NCI-H2171 (cell line): ENCODE measurements around the gene LRP3.
A peak's percentile ranks its signal among the peaks of the same experiment; 100 is the strongest.
"Not testable (repeated sequence)": the region's sequence is repeated elsewhere in the genome, so short reads cannot be mapped to it uniquely, and the experiment has no call there.

Experiments used
- DNase-seq: peaks from one replicate; lab custom pipeline; 2025; lab: John Stamatoyannopoulos, UW

The LRP3 gene

GRCh38 chr19:33217881-33218280 lies 23.8 kb downstream of the LRP3 start:
- no peak for DNase-seq

DNA sequence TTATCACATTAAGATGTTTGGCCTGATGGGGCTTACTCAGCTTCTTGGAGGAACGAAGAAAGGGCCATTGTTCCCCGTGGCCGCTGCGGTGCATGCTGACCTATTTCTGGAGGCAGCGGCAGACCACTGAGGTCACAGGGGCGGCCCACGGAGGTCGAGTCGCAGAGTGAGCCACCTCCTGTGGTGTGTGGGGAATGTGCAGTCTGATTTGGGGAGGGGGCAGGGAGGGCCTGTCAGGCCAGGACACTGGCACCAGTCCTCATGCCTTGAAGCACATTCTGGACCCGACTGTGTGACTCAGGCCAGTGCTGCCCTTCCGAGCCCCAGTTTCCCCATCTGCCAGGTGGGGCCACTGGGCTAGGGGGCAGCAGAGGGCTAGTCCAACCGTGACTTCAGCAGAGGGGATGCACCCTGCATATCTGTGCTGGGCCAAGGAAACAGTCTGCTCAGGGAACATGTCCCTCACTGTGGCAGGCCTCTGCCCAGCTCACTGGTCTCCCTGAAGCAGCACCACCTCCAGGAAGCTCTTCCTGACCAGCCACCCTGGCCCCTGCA lies 25.2 kb downstream of the LRP3 start:
- DNase-seq, result no peak

GRCh38 chr19:33220115-33220514 lies 26.0 kb downstream of the LRP3 start:
- DNase-seq, result no peak

GRCh38 chr19:33220735-33221134 lies 26.6 kb downstream of the LRP3 start:
- no peak for DNase-seq

DNA sequence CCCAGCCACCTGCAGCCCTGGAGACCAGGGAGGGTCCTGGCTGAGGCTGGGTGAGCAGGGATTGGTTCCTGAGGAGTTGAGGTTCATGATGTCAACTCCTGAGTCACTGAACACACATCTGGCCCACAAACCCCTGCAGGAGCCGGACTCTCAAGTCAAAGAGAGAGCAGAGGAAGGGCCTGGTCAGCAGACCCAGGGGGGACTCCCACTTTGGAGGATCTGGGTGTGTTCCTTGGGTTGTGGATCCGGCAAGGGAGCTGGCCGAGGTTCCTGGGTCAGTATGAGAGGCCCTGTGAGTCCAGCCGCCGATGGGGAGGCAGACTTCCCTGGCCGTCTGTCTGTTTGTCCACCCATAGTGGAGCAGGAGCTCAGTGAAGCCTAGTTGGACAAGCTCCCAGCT lies 27.5 kb downstream of the LRP3 start:
- DNase-seq, result no peak

- DNase-seq, result not testable (repeated sequence)
Observed at GRCh38 chr19:33222255-33222654, 28.1 kb downstream of the LRP3 start.

DNA sequence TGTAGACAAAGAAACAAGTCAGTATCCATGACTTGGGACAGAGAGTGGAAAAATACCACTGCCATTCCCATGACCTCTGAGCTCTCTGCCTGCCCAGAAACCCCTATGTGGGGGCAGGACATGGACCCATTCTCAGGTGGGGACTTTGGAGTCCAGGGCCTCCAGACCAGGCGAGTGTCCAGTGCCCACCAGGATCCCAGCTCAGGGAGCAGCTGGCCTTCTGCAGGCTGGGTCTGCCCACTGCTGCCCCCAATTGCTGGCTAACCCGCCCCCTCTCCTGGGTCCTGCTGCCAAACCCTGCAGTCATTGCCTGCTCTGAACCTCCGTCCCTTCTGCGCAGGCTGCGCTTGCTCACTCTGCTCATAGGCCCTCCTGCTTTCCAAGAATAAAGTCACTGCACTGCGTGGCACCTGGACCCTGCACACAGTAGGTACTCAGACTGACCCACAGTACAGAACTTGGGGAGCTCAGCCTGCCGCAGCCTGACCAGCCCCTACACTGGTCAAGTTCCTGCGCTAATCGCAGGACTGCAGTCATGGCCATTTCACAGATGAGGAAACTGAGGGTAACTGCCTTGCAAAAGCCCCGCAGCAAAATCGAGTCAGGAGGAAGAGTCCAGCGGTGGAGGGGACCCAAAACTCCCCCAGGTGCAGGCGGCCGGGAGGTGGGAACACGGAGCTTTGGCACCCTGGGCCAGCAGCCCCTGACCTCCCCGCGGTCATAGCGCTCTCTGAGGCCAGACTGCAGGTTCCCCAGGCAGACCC lies 30.7 kb downstream of the LRP3 start:
- DNase-seq, result no peak

GRCh38 chr19:33225458-33225926 lies 31.4 kb downstream of the LRP3 start, which contains the start of gene SLC7A10:
TSS of gene SLC7A10 (minus strand) at chr19:33225850. CDS start at chr19:33225703, 147 bp downstream.
- no peak for DNase-seq

DNA sequence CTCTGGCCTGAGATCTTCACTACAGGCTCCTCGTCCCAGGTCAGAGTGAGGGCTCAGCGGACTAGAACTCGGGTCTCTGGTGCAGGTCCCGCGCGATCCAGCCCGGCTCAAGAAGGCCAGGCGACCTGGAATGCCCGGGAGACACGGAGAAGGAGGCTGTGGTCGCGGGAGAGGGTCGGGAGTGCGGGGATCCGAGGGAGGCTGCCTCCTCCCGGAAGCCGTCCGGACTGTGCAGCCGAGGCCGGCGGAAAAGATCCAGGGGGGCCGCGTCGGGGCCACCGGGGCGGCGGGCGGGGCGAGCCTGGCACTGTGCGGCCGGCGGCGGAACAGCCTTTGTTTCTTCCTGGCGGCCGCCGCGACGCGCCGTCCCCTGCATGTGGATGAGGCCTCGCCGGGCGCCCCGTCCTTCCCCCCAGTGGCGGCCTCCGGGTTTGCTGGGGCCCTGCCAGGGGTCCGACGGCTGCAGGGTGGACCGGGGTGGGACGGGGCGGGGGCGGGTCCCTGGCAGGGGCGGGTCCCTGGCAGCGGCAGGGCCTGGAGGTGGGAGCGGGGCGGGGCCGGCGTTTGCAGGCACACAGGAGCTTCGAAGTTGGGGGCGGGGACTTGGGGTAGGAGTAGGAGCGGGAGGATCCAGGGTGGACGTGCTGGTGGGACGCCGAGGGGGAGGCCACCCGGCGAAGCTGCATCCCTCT lies 32.6 kb downstream of the LRP3 start:
- no peak for DNase-seq

DNA sequence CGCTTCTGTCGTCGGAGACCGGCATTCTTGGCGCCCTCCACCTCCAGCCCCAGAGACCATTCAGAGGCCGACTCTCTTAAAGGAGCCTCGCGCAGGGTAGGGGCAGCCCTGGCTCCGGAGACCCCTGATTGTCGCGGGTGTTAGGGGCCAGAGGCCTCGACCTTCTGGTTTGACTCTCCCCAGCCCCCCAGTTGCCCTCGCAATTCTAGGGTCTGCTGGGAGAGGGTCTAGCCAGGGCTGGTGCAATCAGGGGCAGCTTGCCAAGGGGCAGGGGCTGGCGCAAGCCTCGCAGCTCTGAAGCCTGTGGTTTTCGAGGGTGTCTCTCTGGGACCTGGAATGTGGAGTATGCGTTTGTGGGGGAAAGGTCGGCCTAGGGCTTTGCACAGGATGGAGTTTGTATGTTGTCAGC lies 33.1 kb downstream of the LRP3 start:
- DNase-seq, result no peak

DNA sequence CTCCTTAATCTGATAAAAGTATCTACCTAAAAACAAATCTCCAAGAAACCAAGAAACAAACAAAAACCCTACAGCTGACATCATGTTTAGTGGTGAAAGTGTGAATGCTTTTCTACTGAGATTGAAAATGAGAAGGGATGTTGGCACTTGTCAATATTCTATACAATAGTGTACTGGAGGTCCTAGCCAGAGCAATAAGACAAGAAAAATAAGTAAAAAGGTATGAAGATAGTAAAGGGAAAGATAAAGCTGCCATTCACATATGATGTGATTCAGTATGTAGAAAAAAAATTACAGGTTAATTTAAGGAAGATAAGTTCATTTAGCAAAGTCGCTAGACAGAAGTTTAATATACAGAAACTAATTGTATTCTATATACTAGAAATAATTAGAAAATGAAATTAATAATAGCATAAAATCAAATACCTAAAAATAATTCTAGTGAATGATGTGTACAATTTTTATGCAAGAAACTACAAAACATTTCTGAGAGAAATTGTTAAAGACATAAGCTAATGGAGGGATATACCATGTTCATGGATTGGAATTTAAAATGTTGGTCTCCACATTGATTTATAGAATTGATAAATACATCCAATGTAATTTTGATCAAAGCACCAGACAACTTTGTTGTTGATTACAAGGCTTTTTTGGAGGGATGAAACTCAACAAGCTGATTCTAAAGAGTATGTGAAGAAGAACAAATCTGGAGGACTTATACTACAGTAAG lies 33.9 kb downstream of the LRP3 start:
- no peak for DNase-seq

- DNase-seq, result no peak
Observed at GRCh38 chr19:33229962-33230361, 35.8 kb downstream of the LRP3 start.

DNA sequence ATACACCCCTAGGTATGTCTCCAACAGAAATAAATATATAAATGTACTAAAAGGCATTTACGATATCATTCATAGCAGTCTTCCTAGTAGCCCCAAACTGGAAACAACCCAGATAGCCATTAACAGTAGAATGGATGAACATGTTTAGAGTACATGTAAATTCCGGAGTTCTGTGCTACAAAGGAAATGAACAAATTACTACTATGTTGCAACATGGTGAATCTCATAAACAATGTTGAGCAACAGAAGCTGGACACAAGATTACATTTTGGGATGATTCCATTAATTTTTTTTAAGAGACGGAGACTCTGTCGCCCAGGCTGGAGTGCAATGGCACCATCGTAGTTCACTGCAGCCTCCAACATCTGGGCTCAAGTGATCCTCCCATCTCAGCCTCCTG lies 37.4 kb downstream of the LRP3 start:
- DNase-seq, result no peak

GRCh38 chr19:33232656-33233055 lies 38.5 kb downstream of the LRP3 start:
- DNase-seq, result no peak

- DNase-seq, result no peak
Observed at GRCh38 chr19:33233056-33233873, 39.1 kb downstream of the LRP3 start.

DNA sequence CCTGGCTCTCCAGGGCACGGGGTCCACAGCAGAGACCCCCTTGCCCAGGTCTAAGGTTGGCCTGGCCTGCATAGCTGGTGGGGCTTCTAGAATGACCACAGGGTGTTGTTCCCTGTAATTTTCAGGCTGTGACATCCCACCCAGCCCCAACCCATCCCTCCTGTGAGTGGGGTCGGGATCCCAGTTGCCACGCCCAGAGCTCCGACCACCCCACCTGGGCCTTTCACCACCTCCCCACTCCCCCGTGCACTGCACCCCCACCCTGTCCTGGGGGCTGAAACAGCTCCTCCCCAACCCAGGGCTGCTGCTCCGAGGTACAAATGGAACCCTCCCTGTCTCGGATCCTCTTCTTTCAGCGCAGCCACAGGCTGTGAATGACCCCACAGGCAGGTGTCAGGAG lies 40.0 kb downstream of the LRP3 start:
- no peak for DNase-seq

GRCh38 chr19:33234736-33235135 lies 40.6 kb downstream of the LRP3 start:
- DNase-seq, result no peak

DNA sequence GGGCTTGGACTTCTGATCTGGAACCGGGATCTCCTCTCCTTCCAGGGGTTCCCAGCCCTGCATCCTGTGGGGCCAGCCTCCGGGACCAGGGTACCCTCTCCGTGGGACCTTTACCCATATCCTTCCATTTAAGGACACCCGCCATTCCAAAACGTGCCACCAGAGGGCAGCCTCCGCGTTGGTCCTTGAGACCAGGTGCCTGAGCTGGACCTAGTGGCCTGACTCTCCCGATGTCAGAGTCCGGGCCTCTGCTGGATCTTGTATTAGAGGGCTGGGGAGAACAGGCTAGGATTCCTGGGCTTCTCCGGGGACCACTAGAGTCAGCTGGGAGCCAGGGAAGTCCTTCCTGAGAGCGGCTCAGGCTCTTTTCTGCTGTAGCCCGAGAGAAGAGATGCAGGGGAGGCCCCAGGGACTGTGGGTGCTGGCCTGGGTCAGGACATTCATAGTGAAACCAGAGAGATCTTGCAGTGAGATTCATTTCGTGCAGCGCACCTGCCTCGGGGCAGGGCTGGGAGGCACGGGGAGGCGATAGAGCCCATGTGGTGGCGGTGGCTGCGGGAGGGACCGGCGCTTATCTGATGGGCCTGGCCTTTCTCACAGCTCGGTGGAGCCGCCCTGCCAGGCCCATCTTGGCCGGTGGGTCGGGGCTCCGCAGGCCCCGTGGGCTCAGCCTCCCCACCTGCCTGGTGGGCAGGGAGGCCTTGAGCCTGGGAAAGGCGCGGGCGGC lies 41.3 kb downstream of the LRP3 start:
- DNase-seq, result peak; percentile 17

DNA sequence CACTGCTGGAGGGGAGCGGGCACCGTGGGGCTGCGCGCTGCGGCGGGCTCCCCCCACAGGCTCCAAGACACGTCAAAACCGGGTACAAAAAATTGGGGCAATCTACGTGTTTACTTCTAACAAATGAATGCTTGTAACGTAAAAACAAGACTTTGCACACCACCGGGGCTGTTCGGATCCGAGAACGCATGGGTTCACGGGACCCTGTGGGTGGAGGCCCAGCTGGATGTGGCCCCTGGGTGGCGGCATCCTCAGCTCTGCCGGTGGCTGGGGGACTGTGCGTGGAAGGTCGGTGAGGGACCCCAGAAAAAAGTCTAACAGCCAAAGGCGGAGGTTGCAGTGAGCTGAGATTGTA lies 41.8 kb downstream of the LRP3 start:
- no peak for DNase-seq

DNA sequence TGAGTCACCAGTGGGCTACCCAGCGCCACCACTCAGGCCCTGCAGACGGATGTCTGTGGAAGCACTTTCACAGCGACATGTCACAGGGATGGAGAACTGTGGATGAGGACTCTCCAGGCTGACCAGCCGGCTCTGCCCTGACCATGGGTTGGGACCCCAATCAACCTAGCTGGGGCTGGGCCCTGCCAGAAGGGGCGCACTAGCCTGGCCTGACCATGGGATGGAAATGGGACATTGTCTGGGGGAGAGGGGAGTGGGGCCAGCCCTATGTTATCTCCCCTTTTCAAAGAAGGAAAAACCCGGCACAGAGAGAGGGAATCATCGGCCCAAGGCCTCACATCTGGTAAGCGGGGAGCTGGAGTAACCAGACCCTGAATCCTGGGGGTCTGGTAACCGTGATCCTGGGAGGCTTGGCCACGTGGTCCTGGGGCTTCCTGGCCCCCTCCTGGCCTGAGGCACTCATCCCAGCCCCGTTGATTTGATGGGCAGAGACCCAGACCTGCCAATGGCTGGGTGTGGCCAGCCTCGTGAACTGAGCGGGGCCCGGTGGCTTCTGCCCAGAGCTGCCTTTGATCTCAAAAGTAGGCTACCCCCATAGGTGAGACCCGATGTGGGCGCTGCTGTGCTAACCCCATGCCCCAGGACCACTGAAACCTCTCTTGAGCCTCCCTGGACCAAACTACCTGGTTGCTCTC lies 42.7 kb downstream of the LRP3 start:
- DNase-seq, result no peak
